GM23338 (cell line): ENCODE results near the gene CPNE8. TPM values are rescaled to one million over a fixed set of nuclear protein-coding genes. Genes with fewer than 3 reads are reported as not detected.

Experiments used
- EZH2 ChIP-seq: fragments of 200-600 bp; sonication (generic); IDR thresholded peaks from one replicate; pipeline ENCODE4 v1.8.0; 2017; ENCODE audit warnings: antibody characterized with exemption, mild to moderate bottlenecking, low read depth; ENCODE audit not compliant: unreplicated experiment
- JUNB ChIP-seq: IDR thresholded peaks from one replicate; pipeline ENCODE4 v1.6.1; 2016; ENCODE audit warnings: antibody characterized with exemption; ENCODE audit not compliant: unreplicated experiment
- NANOG ChIP-seq: IDR thresholded peaks from 2 replicates; pipeline ENCODE4 v1.6.1; 2016; ENCODE audit warnings: antibody characterized with exemption, borderline replicate concordance
- POLR2AphosphoS5 ChIP-seq: IDR thresholded peaks from 2 replicates; pipeline ENCODE4 v1.6.1; 2016; ENCODE audit warnings: antibody characterized with exemption, low read depth
- ZNF331 ChIP-seq: fragments of 250-450 bp; sonication (Bioruptor Pico); IDR thresholded peaks from 2 replicates; pipeline ENCODE4 v1.5.0; 2020; ENCODE audit warnings: low read depth, mild to moderate bottlenecking, moderate library complexity
- polyA plus RNA-seq: library from polyadenylated mRNA; unstranded; fragments of >200 nt; fragmentation: Nextera tagmentation; extraction: Ambion mirVana; gene quantifications from 2 replicates; pipeline ENCODE4 v1.2.1, GENCODE V29; 2016
- total RNA-seq: library from RNA; depleted of rRNA; stranded (reverse); fragments of >200 nt; shearing (Covaris generic); gene quantifications from 2 replicates; pipeline ENCODE4 v1.2.3, GENCODE V29; 2014
- TF ChIP-seq, protein P1 (sequence below): fragments of 250-450 bp; sonication (Bioruptor Pico); IDR thresholded peaks from 2 replicates; pipeline ENCODE4 v1.5.0; 2020; ENCODE audit warnings: mild to moderate bottlenecking, moderate library complexity
- TF ChIP-seq, protein P2 (sequence below): IDR thresholded peaks from one replicate; pipeline ENCODE4 v1.6.1; 2018; ENCODE audit warnings: antibody characterized with exemption; ENCODE audit not compliant: unreplicated experiment

Gene CPNE8
- total and polyA plus RNA-seq, 2 experiments from 2014 or later: 8.7 to 10.1 TPM

DNA sequence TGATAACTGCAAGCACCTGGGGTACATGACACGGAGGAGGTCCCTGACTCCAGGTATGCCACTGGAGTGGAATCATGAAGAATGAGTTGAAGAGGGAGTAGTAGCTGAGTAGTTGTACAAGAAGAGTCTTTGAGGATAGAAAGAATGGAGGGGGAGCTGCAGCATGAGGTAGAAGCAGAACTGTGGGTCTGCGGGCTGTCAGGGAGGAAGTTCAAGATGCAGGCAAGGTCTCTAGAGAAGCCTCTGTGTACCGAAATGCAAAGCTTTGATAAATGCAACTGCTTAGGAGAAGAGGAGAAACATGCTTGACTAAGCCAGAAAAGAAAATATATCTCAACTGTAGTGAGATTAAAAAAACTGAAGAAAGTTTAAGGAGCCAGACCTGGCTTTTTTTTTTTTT lies 91.5 kb downstream of the CPNE8 start (continued):
- TF ChIP-seq, protein P1, sequence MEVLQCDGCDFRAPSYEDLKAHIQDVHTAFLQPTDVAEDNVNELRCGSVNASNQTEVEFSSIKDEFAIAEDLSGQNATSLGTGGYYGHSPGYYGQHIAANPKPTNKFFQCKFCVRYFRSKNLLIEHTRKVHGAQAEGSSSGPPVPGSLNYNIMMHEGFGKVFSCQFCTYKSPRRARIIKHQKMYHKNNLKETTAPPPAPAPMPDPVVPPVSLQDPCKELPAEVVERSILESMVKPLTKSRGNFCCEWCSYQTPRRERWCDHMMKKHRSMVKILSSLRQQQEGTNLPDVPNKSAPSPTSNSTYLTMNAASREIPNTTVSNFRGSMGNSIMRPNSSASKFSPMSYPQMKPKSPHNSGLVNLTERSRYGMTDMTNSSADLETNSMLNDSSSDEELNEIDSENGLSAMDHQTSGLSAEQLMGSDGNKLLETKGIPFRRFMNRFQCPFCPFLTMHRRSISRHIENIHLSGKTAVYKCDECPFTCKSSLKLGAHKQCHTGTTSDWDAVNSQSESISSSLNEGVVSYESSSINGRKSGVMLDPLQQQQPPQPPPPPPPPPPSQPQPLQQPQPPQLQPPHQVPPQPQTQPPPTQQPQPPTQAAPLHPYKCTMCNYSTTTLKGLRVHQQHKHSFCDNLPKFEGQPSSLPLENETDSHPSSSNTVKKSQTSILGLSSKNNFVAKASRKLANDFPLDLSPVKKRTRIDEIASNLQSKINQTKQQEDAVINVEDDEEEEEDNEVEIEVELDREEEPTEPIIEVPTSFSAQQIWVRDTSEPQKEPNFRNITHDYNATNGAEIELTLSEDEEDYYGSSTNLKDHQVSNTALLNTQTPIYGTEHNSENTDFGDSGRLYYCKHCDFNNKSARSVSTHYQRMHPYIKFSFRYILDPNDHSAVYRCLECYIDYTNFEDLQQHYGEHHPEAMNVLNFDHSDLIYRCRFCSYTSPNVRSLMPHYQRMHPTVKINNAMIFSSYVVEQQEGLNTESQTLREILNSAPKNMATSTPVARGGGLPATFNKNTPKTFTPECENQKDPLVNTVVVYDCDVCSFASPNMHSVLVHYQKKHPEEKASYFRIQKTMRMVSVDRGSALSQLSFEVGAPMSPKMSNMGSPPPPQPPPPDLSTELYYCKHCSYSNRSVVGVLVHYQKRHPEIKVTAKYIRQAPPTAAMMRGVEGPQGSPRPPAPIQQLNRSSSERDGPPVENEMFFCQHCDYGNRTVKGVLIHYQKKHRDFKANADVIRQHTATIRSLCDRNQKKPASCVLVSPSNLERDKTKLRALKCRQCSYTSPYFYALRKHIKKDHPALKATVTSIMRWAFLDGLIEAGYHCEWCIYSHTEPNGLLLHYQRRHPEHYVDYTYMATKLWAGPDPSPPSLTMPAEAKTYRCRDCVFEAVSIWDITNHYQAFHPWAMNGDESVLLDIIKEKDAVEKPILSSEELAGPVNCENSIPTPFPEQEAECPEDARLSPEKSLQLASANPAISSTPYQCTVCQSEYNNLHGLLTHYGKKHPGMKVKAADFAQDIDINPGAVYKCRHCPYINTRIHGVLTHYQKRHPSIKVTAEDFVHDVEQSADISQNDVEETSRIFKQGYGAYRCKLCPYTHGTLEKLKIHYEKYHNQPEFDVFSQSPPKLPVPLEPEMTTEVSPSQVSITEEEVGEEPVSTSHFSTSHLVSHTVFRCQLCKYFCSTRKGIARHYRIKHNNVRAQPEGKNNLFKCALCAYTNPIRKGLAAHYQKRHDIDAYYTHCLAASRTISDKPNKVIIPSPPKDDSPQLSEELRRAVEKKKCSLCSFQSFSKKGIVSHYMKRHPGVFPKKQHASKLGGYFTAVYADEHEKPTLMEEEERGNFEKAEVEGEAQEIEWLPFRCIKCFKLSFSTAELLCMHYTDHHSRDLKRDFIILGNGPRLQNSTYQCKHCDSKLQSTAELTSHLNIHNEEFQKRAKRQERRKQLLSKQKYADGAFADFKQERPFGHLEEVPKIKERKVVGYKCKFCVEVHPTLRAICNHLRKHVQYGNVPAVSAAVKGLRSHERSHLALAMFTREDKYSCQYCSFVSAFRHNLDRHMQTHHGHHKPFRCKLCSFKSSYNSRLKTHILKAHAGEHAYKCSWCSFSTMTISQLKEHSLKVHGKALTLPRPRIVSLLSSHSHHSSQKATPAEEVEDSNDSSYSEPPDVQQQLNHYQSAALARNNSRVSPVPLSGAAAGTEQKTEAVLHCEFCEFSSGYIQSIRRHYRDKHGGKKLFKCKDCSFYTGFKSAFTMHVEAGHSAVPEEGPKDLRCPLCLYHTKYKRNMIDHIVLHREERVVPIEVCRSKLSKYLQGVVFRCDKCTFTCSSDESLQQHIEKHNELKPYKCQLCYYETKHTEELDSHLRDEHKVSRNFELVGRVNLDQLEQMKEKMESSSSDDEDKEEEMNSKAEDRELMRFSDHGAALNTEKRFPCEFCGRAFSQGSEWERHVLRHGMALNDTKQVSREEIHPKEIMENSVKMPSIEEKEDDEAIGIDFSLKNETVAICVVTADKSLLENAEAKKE: no peak
- TF ChIP-seq EZH2 (no peak), NANOG (no peak), ZNF331 (CRISPR knock-in tag) (no peak), JUNB (no peak), POLR2AphosphoS5 (no peak)
- TF ChIP-seq, protein P2, sequence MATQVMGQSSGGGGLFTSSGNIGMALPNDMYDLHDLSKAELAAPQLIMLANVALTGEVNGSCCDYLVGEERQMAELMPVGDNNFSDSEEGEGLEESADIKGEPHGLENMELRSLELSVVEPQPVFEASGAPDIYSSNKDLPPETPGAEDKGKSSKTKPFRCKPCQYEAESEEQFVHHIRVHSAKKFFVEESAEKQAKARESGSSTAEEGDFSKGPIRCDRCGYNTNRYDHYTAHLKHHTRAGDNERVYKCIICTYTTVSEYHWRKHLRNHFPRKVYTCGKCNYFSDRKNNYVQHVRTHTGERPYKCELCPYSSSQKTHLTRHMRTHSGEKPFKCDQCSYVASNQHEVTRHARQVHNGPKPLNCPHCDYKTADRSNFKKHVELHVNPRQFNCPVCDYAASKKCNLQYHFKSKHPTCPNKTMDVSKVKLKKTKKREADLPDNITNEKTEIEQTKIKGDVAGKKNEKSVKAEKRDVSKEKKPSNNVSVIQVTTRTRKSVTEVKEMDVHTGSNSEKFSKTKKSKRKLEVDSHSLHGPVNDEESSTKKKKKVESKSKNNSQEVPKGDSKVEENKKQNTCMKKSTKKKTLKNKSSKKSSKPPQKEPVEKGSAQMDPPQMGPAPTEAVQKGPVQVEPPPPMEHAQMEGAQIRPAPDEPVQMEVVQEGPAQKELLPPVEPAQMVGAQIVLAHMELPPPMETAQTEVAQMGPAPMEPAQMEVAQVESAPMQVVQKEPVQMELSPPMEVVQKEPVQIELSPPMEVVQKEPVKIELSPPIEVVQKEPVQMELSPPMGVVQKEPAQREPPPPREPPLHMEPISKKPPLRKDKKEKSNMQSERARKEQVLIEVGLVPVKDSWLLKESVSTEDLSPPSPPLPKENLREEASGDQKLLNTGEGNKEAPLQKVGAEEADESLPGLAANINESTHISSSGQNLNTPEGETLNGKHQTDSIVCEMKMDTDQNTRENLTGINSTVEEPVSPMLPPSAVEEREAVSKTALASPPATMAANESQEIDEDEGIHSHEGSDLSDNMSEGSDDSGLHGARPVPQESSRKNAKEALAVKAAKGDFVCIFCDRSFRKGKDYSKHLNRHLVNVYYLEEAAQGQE: no peak
